HG03066 (cell line): ENCODE measurements around the gene LRRC2.
"Not testable (repeated sequence)": the region's sequence is repeated elsewhere in the genome, so short reads cannot be mapped to it uniquely, and the experiment has no call there.

Source experiments
- ATAC-seq: cut with Tn5 transposase; IDR thresholded peaks from one replicate; pipeline ENCODE4 v1.9.1; 2021; ENCODE audit warnings: low read depth; ENCODE audit not compliant: unreplicated experiment

Gene LRRC2

DNA sequence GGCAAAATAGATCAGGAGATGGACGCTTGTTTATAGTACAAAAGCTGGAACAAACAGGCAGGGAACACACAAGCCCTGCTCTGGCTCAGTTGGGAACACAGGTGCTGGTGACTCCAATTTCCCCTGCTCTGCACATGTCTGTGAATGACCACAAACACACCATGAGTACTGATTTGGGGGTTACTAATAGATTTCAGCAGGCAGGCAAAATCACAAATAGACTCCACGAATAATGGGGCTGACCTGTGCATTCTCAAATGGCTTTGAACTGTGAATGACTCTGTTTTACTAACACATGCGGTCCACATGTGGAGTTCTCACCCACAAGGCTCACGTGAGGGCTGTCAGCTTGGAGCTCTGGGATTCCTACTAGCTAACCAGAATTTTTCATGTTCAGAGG is 64.4 kb downstream of the LRRC2 start:
- ATAC-seq: no peak

DNA sequence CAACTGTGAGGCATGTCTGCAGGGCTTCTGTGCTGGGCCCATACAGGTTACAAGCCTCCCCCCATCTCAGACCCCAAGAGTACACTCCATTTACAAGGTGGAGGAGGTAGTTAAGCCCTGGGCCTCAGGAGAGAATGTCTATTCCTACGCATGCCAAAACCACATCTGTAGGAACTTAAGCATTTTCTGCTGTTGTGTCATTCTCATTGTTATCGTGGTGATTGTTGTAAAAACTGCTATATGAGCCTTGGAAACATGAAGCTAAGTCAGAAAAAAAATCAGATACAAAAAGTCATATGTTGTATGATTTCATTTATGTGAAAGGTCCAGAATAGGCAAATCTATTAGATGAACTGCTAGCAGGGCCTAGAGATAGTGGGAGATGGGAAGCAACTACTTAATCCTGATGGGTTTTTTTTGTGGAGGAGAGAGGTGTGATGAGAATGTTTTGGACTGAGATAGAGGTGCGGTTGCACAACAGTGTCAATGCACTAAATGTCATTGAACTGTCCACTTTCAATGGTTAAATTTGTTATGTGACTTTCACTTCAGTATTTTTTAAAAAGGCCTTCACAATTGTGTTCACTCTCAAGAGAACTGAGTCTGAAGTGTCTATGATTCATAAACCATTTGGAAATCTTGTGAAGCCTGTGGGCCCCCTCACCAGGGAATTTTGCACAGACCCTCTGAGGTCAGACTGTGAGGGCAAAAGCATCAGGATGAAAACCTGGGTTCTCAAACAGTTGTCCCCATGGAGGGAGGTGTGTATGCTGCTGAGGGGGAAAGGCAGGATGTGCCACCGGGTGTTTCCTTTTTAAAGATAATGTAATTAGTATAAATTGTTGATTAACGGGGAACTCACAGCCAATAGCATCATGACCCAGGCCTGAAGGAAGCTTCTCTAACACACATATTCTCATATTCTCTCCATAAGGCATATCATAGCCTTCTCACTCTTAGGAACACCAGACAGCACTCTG is 65.2 kb downstream of the LRRC2 start:
- ATAC-seq: no peak

GRCh38 chr3:46498916-46499519 is 67.1 kb downstream of the LRRC2 start:
- no peak for ATAC-seq

DNA sequence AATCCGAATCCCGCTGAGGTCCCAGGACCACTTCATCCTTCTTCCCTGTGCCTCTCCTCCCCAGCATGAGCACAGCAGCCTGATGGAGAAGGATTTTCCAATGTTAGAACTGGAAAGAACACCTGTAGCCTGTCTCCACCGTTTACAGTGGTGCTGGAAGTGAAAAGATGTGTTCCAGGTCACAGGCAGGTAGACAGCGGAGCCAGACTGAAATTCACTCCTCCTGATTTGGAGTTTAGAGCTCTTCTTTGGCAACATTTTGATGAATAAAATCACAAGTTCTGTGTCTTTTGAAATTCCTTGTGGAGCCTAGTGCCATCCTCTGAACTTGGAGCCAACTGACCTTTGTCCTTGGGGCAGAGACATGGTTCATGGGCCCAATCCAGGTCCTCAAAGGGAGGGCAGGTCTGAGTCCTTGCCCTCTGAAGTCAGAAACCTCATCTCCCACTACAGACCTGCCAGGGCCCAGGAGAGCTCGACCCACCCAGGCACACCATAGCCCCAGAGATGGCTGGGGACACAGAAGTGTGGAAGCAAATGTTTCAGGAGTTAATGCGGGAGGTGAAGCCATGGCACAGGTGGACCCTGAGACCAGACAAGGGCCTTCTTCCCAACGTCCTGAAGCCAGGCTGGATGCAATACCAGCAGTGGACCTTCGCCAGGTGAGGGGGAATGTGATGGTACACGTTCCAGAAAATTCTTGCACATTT is 68.4 kb downstream of the LRRC2 start, which contains the start of gene RTP3:
Gene RTP3 (plus strand): TSS at position 421 of the 710 bp plus-strand sequence. CDS start 87 bp downstream, at position 508.
- ATAC-seq: no peak

DNA sequence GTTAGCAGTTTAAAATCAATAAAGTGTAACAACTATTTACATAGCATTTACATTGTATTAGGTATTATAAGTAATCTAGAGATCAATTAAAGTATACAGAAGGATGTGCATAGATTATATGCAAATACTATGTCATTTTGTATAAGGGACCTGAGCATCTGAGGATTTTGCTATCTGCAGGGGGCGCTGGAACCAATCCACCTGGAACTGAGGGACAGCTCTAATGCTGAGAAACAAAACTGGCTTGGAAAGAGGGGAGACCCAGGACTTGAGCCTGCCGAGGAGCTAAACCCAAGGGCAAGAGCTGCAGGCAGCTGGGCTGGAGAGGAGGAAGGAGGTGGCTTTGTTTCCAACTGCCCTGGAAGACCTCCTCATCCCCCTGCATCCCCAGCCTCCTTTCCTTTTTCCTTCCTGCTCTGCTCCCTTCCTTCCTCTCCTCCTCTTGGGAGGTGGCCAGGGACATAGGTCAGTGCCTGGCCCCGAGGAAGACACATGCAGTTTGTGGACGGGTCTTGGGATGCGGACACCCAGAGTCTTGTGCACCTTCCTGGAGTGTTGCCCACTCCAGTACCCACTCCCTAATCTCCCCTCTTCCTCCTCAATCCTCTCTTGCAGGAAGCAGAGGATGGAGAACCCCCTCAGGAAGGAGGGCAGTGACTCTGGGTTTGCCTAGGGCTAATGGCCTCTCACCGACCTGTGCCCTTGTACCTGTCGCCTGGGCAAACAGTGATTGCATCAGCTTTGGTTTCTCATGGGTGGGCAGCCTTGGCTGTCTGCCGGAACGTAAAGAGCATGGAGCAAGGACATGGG is 69.2 kb downstream of the LRRC2 start:
- no peak for ATAC-seq

DNA sequence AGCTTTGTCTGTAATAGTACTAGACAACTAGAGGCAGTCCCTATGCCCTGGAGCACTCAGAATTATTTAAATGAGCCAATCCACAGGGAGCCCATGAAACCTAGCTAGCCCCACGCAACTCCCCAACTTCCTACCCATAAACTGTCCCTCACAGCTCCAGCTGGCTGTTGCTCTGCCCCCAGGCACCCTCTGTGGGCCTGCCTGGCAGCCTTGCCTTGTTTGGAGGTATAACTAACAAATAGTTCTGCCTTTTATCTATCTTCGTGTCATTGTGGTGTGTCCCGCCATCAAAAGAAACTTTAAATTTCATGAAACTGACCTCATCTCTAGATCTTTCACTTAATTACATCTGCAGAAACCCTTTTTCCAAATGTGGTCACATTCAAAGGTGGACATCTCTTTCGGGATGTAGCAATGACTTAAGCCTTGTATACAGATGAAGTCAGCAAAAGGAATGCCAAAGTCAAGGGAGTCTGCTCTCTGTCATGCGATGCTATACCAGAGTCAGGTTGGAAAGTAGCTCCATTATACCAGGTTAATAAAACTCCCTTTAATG is 70.1 kb downstream of the LRRC2 start:
- no peak for ATAC-seq

GRCh38 chr3:46494491-46494890 is 71.6 kb downstream of the LRRC2 start:
- ATAC-seq: not testable (repeated sequence)

DNA sequence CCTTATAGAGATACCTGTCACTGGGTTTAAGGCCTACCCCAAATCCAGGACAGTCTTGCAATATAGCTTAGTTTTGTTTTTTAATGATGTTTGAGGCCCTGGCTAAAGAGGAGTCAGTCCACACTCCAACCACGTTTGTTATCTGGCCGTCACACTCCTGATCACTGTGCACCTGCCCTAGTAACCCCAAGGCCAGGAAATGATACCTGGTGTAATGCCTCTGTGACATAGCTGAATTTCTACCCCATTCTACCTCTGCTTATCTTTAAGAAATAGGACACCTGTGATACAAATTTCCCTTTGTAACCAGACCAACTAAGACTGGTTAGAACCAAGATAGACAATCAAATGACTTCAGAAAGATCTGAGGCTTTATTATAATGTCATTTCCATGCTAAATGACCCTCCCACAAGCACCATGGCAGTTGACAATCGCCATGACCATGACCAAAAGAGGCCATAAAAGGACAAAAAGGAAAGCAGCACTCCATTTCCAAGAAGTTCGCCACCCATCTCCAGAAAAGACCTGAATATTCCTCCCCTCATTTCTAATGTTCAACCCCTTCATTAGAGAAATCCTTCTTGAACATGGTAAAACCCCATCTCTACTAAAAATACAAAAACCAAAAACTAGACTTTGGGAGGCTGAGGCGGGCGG is 73.1 kb downstream of the LRRC2 start:
- no peak for ATAC-seq

GRCh38 chr3:46491089-46492070 is 74.7 kb downstream of the LRRC2 start:
- ATAC-seq: no peak

- ATAC-seq: no peak
Observed at GRCh38 chr3:46490338-46491084, 75.6 kb downstream of the LRRC2 start.

DNA sequence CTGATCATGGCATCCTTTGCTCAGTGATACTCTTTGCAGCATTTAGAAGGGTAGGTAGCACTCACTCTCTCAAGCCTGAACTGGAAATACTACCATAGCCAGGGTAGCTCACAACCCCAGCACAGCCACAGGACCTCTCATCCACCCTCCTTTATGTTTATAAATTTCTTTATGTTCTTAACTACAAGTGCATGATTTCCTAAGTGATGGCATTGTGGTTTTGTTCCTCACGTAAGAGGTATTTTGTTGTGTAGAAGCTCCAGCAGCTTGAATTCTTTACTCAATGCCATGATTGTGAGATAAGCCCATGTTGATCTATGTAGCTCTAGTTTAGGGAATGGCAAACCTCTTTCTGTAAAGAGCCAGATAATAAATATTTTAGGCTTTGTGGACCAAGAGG is 76.2 kb downstream of the LRRC2 start:
- ATAC-seq: no peak

DNA sequence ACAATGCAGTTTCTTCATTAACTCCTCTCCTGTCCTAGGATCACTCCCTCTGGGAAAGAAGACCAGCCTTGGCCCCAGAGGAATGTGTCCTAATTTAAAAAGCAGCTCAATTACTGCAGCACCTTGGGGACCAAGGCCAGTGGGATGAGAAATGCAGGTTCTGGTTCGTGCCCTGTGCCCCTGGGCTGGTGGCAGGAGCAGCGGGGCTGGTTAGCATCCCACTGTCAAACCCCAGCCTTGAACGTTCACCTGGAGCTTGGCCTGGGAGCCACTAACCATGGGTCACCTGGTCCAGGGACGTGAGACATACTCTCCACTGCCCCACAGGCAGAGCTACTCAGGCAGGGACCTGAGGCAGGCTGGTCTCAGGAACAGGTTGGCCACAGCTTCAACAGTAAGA is 76.7 kb downstream of the LRRC2 start:
- ATAC-seq: no peak

DNA sequence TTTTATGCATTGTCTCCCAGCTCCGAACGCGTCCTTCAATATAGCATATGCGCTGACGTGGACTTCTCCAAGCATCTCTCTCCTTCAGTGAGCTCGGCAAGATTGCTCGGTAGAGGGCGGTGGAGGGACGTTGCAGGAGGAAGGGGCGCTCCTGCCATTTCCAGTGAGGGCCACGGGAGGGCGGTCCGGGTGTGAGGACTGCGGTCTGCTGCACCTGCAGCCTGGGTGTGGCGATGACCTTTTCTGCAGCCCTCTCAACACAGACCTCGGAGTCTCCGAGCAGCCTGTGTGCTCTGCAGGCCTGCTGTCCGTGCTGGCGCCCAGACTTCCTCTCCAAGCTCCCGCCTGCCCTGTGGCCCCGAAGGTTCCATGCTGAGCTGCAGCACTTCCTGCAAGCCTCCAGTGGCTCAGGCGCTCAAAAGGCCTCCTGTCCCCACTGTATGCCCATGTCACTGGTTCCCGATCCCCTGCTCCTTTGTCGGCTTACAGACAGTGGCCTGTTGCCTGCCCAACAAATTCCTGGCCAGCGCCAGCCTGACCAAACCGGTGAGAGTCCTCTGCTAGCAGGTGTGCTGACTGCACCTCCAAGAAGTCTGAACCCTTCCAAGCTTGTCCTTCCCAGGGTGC is 77.3 kb downstream of the LRRC2 start:
- peak; percentile 94 for ATAC-seq

- ATAC-seq: no peak
Observed at GRCh38 chr3:46485779-46486175, 80.3 kb downstream of the LRRC2 start.

DNA sequence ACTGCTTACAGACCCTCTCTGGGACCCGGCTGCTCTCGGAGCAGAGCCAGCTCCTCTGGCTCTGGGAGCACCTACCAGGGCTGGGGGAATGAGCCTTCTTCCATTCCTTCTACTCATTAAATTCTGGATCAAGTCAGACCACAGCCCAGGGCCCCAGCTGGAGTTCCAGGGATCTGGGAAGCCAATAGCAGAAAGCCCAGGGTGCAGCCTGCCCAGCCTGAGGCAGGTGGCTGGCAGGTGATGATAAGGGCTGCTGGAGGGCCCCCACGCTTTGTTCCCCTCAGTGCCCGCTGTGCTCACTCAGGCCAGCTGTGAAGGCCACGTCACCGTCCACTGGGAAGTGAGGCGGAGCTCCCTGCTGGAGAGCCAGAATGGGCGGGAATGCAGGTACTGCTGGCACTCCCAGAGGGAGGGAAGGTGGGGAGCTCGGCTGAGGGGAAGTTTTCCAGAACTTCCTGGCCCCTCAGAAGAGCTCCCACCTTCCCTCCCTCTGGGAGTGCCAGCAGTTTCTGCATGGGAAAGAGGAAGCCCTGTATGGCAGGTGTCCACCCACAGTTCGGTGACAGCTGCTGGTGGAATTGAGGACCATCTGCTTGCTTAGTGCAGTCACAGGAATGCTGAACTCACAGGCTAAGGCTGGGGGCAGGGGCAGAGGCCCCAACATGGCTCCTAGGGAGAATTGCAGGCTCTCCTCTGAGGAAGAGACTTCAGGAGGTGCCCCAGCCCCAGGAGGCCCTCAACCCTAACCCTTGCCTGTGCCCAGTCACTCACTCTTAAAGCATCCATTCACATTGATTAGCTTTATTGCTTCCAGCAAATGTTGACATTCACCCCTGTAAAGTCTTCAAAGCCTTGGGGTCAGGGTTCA is 81.0 kb downstream of the LRRC2 start:
- no peak for ATAC-seq

DNA sequence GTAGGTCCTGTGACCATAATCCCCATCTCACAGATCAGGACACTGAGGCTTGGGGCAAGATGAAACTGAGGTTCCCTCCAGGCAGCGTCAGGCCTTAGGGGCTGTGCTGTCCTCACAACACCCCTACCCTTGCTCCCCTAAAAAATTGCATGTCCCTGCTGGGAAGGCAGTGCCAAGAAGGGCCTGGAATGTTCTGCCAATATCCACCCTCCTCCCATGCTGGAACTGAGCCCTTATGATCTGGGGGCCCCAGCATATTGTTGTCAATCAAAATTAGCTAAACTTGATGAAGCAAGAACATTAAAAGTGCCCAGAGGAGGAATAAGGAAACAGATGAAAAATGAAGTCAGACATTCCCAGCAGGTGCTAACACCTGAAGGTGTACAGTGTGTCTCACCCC is 81.7 kb downstream of the LRRC2 start:
- no peak for ATAC-seq
